Activated naive CD8-positive, alpha-beta T cell treated with anti-CD3 and anti-CD28 coated beads, Interleukin-2, amount 50 U/mL, for 16 hours (primary cell): ENCODE data around the gene TRIM26.
"Not testable (repeated sequence)": the region's sequence is repeated elsewhere in the genome, so short reads cannot be mapped to it uniquely, and the experiment has no call there.

Experiments
- DNase-seq: peaks from one replicate; pipeline ENCODE4 v3.0.0-alpha.2; 2020; ENCODE audit warnings: low read depth, low spot score

Gene TRIM26

DNA sequence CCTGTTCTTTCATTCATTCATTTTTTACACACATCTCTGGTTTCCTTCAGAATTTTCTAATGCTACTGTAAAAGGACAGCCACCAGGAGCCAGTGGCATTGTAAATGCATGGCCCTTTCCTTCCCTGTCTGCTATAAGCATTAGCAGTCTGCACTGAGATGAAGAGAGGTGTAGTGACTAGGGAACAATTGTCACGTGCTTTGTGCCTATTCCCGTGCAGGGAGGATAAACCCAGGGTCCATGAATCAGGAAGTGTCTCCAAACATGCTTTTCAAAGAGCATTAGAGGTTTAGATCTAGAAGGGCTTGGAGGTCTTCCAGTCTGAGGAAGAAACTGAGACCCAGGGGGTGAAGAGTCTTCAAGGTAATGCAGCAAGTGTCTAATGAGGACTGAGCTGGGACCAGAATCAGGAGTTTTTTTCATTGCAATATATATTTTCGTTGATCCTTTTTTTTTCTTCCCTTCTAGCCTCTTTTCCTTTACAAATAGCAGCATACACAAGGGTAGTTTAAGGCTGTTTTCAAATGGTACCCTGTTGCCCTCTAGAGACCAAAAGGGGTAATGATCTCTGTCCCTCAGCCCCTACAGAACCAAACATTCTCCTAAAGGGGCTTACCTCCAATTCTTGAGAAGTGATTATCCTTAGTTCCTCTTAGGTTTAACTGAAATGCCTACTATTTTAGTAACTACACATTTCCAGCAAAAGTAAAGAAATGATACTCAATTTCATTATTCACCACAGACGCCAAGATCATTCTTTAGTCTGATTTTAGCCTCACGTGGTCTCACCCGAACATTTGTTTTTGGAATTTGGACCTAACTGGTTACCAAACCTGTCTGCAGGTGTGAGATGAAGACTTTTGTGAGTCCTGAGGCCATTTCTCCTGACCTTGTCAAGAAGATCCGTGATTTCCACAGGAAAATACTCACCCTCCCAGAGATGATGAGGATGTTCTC is 43.3 kb downstream of the TRIM26 start:
- no peak for DNase-seq

DNA sequence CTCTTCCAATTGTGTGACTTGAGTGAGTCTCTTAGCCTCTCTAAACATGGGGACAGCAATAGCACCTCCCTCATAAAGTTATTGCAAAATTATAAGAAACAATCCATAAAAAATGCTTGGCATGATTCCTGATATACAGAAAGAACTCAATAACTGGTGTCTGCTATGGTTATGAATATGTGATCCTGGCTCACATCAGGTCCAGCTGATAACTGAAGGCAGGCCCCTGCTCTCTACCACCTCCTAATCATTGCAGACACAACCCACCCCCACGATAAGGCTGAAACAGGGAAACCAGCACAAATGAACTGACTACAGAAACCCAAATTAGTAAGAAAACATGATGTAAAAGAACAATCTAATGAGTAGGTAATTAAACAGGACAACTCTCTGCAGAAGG is 44.5 kb downstream of the TRIM26 start:
- no peak for DNase-seq

DNA sequence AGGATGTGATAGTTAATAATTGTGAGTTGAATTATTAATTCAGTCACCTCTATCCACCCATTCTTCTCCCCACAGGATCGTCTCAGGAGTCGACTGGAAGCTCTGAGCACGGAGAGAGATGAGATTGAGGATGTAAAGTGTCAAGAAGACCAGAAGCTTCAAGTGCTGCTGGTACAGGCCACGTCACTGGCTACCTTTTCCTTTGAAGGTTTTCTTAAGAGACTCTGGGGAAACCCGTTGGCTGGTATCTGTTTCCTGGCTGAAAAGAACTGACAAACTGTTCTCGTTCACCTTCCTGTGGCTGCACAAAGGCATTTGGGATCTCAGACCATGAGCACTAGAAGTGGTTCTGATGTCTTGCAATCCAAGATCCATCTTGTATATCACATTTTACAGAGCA is 46.1 kb downstream of the TRIM26 start:
- DNase-seq: no peak

DNA sequence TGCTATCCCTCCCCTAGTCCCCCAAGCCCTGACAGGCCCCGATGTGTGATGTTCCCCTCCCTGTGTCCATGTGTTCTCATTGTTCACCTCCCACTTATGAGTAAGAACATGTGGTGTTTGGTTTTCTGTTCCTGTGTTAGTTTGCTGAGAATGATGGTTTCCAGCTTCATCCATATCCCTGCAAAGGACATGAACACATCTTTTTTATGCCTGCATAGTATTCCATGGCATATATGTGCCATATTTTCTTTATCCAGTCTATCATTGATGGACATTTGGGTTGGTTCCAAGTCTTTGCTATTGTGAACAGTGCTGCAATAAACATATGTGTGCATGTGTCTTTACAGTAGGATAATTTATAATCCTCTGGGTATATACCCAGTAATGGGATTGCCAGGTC is 48.0 kb downstream of the TRIM26 start:
- not testable (repeated sequence) for DNase-seq

DNA sequence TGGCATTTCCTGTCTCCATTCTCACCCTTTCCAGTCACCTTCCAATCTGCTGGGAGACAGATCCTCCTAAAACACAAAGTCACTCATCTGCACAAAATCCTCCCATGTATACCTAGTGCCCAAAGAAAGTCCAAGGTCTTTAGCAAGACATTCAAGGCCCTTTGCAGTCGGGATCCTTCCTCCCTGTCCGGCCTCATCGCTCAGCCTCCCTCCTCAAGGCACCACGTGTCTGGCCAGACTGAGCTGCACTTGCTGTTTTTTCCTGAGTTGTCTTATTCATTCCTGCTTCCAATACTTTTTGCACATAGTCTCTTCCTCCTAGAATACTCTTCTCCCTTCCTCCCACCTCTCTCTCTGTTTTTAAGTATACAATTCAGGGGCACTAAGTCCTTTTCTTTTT is 48.5 kb downstream of the TRIM26 start:
- DNase-seq: no peak

DNA sequence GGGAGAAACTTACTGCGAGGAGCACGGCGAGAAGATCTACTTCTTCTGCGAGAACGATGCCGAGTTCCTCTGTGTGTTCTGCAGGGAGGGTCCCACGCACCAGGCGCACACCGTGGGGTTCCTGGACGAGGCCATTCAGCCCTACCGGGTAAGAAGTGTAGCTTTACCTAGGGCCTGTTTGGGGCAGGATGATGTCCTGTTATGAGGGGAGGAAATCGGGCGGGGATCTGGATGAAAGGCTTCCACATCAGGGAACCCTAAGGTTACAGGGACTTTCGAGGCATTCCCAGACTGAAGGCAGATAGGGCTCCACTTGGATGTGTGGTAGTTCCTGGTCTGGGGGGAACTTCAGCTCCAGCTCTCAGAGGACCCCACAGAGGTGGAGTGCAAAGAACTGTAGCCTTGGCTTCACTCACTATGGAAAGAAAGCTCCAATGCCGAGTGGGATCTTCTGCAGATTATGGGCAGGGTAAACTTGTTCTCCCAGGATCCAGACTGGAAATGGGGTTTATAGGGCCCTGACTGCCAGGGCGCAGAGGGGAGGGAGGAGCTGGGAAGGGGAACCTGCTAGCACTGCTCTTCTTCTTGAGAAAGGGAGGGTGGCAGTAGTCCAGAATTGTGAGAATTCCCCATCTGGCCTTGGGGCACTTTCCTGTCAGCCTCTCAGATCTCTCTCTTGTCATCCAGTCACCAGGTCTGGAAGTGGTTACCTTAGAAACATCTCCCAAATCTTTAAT is 49.1 kb downstream of the TRIM26 start:
- DNase-seq: no peak

DNA sequence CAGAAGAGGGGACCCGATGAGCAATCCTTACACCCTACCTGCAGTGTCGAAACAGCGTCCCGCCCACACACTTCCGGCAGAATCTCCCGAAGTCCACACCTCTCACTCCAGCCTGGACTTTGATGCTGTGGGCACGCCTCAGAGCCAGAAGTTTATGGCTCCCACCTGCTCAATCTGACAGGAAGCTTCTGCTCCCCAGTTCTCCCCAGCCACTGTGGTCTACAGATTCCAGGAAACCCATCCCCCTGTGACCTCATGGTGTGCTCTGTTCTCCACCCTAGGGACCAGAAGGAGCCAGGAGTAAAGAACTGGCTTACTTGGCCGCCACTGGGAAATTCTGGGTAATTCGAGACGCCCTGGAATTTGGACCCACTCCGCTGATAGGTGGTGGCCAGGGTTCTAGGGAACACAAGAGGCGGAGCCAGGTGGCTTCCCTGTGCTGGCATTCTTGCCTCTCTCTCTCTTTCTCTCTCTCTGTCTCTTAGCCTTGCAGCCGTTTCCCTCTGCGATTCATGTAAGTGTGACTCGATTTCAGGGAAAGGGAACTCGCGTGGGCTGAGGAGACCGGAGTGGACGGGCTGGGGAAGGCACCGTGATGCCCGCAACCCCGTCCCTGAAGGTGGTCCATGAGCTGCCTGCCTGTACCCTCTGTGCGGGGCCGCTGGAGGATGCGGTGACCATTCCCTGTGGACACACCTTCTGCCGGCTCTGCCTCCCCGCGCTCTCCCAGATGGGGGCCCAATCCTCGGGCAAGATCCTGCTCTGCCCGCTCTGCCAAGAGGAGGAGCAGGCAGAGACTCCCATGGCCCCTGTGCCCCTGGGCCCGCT is 49.9 kb downstream of the TRIM26 start, which contains the start of gene TRIM15:
TRIM15 (plus strand) TSS at position 457 of the 828 bp plus-strand sequence; CDS start at position 596, 139 bp downstream.
- DNase-seq: no peak

DNA sequence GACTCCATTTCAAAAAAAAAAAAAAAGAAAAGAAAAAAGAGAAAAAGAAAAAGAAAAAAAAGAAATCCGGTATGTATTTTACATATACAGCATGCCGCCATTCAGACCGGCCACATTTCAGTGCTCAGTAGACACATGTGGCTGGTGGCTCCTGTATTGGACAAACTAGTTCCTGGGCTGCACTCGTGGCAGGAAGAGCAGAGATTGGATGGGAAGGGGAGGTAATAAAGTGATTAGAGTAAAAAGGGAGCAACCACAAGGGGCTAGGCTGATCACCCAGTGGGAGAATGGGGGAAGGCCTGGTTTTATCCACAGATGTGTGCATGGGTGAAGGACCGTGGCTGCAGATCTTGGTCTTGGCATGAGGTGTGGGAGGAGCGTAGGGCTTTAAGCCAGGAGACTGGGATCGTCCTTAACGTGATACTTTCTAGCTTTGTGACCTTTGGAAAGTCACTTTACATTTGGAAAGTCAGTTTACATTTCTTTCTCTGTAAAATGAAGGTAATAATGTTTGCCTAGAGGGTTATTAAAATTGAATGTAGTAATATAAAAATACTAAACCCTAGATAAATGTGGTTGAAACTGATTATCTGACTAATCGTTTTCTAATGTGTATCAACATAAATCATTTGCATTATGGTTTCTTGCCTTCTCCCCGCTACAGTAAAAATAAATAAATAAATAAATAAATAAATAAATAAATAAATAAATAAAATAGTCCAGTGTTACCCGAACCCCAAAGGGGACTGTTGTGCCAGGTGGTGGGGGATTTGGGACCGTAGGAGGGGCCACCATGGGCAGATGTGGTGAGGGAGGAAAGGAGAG is 50.7 kb downstream of the TRIM26 start:
- DNase-seq: no peak

DNA sequence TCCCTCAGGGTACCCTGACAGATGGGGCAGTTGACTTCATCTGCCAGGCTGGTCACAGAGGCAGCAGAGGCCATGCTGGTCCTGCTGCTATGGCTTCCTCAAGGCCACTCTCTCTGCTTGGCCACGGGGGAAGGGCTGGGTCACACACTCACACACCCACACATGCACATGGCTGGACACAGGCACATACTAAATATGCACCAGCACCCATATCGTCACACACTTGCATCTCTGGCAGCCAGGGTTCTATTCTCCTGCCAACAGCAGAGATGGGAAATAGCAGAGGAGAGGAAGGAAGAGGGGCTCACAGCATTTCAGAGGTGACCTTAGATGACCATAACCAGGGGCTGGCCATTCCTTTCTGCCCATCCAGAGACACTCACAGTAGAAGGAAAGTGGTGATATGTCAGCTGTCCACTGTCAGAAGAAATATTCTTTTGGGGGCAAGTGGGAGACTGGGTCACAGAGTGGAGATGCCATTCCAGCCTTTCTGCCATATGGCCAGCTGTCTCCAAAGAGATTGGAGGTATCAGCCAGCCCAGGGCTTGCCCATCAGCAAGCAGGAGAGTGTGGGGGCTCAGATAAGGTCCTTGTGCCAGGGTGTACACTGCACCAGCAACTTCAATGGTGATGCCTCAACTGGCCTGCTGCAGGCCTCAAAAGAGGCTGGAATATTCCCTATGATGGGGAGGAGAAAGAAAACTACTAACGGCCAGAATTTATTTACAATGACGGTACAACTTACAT is 52.2 kb downstream of the TRIM26 start, which contains the start of gene TRIM10:
TRIM10 (minus strand) TSS at position 427 of the 747 bp plus-strand sequence; CDS start at position 74, 353 bp downstream.
- DNase-seq: no peak

DNA sequence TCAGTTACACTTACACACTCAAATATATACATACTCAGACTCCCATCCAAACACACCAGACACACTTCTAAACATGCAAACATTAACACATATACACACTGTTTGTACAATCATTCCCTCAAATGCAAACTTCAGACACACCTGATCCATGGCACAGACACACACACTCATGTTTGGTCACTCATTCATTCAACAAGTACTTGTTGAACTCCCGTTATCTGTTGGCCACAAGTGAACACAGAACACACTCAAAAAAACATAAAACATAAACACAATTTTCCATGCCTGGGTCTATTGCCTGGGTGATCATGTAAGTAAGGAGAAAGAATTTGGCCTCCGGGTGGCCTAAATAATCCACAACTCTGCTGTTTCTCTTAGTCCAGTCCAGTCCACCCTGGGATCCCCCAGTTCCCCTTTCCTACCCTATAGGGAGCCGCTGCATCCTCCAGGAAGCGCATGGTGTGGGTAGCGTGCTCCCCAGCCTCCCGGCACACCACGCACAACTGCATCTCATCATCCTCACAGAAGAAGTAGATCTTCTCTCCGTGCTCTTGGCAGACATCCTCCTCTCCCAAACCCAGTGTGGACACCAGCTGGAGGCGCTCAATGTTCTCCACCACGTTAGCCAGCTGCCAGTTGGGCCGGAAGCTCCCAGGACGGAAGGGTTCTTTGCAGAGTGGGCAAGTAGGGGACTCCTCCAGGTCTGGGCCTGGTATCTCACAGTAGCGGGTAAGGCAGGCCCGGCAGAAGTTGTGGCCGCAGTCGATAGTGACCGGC is 53.0 kb downstream of the TRIM26 start:
- no peak for DNase-seq

DNA sequence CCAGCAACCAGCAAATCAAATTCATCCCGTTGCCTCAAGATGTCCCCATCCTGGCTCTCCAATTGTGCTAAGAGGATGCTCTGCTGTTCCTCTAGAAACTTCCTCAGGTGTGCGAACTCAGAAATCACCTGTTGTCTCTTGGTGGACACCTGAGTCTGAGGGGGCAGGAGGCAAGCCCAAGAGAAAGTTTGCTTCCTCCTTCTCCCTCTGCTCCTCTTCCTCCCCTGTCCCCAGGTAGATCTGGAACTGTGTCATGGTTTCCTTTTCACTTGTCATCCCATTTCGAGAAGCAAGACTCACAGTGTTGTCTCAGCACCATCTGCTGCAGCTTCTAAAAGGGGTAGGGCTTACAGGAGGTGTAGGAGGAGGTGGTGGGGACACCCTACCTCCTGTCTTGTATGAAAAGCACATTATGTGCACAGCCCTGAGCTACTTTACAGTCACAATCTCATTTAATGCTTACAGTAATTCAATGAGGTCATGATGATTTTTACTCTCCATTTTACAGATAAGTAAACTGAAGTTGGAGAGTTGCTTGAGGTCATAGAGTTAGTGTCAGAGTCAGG is 54.6 kb downstream of the TRIM26 start:
- no peak for DNase-seq

DNA sequence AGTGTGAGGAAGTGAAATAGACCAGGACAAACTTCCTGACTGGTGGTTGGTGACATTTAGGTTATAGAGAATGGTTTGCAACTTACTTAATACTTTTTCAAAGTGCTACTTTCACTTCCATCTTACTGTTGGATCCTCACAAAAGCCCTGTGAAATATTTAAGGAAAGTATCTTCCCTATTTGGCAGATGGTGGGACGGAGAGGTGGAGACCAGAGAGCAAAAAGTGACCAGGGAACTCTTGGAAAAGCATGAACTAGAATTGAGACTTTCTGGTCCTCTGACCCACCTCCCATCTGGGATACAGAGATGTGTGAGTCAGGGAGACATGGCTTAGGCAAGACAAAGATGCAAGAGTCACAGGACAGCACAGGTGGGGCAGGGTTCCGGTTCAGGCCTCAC is 55.2 kb downstream of the TRIM26 start:
- no peak for DNase-seq

DNA sequence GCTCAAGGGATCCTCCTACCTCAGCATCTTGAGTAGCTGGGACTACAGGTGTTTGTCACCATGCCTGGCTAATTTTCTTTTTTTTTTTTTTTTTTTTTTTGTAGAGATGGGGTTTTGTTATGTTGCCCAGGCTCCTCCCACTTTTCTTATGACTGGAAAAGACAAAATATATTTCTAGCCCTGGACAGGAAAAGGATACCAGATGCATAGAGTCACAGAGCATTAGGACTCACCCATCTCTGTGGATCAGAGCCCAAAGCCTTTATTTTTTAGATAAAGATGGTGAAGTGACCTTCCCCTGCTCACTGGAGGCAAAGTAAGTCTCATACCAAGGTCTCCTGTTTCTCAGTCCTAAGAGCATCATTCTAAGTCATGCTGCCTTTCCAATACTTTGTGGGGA is 55.6 kb downstream of the TRIM26 start:
- DNase-seq: no peak

DNA sequence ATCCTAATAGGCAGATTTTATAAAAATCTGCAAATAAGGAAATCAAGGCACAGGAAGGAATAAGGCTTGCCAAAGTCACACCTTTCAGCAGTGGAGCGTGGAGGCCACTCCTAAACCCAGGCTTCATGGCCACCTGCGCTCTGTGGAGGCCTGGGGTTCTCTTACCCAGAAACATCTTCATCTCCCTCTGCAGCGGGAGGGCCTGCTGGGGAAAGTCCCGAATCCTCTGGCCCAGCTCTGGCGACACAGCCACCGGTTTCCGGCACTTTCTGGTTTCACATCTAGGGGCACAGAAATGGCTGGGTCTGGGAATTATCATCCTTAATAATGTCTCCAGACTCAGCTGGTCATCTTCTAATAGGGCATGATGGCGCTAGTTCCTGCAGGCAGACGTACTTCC is 56.4 kb downstream of the TRIM26 start:
- DNase-seq: no peak

DNA sequence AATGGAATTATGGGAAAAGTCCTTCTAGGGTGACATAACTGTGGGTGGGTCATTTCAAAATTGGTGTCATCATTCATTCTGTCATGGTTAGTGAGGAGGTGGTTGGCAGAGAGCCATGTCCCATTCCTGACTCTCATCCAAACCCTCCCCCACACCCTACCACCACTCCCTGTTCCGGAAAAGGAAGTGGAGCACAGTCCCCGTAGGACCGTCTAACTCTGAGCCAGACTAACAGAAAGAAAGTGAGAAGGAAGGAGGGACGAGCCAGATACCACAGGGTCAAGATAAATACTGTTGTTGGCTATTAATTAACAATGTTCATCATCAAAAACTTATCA is 57.0 kb downstream of the TRIM26 start:
- no peak for DNase-seq

DNA sequence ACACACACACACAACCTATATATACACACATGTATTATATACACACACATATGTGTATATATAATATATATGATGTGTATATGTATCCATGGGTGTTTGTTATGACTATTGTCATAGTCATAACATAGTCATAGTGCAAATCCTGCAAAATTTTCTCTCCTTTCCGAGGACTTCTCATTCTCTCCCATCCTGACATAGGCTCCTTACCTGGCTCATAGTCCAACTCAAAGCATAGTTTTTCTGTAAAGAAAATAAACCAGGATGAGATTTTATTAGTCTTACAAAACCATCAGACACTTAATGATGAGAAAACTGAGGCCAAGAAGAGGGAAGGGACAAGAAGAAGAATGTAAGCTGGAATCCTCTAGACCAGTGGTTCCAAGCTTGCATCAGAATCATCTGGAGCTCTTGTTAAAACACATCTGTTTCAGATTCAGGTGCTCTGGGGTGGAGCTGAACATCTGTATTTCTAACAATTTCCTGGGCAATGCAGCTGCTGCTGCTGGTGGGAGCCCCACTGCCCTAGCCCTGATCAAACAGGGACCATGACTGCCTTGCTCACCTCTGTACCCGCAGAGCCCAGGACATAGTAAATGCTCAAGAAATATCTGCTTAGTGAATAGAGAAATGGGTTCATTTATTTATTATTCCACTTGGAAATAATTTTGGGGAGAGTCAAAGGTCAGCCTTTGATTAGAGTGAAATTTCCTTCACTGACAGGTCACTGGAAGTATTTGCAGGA is 57.5 kb downstream of the TRIM26 start:
- no peak for DNase-seq

DNA sequence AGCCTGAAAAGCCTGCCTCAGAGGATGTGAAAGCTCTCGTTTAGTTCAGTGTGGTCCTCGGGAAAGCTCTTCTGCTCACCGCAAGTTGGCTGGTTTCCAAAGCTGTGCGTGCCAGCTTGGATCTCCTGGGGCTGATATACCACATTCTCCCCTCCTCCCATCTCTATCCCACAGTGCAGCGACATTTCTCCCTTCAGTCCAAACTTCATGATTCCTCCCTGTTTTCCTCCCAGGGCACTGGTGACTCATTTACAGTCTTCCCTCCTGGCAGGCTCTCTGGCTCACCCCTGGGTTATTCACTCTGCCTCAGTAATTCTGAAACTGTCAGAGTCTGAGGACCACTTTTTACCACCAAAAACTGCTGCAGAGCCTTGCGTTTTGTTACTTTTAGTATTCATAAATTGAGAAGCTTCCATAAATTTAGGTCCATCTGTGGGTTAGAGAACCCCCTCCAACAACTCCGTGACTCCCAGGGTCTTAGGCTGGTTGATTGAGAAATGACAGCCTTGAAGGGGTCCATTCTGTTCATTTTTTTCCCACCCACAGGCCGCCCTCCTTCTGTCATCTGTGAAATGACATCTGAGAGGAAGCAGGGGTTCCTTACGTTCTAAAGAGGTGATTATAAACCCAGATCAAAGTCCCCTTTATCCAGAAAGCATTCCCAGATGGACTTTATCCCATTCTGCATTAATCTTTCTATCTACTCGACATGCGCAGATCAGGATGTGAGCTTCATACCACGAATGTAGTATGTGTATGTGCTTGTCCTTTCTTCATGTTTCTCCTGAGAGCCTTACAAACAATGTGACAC is 58.3 kb downstream of the TRIM26 start:
- no peak for DNase-seq

DNA sequence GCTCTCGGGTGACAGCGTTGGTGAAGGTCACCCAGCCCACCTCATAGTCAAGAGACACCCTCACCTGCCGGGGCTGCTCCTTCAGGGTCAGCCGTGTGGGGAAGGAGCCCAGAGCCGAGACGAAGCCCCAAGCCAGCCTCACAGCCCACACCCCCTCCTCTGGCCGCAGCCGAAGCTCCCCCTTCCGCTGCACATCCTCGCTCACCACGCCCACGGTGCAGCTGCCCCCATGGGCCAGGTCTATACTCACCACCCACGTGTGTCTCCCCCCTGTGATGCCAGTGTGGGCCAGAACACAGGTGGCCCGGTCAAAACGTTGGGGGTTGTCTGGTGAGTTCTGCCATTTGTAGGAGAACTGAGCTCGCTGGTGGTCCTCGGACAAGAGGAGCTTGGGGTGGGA is 59.1 kb downstream of the TRIM26 start:
- DNase-seq: no peak
